HG02642 (cell line): ENCODE measurements around the gene PTPRM.

ENCODE experiments used
- ATAC-seq: cut with Tn5 transposase; IDR thresholded peaks from one replicate; pipeline ENCODE4 v1.9.1; 2021; ENCODE audit warnings: mild to moderate bottlenecking; ENCODE audit not compliant: unreplicated experiment, poor library complexity

PTPRM gene

DNA sequence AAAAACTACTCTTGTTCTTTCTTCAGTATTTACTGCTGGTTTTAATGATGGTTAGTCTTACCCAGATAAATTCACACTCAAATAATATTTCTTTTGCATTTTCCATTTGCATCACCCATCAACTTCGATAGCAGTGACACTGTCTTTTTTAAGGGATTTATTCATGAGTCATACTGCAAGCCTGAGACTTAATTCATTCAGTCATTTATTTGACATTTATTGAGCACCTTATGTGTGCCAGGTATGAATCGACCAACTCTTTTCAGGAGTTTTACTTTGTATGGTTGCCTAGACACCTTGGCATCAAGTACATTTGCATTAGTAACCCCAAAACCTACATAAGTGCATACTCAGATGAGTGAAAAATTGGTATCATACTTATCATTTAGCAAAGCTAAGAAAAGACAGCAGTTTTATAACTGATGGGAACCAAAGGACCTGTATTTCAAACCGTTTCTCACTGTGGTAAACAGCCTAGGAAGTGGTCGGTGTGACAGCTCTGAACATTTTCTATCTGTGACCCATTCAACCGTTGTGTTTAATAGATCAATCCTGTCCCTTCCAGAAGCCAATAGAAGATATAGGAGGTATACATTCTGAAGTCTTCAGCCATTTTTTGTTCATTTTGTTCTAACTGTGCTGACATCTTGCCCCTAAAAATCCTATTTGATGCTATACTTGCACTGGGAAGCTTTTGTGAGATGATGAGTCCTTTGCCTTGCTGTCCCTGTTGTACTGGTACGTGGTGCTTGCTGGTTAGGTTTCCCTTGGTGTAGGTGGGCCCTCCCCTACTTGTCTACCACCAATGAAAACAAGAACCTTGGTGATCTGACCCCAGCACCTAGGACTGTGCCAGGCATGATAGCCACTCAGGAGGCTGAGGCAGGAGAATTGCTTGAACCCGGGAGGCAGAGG lies 557.4 kb downstream of the PTPRM start:
- ATAC-seq: no peak

DNA sequence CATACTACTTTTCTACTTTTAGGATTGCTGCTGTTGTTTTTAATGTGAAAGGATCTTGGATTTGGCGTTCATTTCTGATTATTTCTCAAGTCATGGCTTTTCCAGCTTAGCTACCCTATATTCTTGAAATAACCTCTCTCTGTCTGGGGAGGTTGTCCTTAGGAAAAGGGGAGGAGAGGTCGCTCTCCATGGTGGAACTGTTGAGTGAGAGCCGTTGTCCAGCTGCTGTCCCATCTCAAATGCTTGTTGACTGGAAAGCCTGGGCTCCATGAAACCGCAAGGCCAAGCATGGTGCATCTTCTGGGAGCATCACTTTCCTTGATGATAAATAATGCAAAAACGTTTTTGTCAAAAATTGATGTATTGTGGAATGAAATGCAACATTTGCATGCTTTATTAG lies 563.0 kb downstream of the PTPRM start:
- no peak for ATAC-seq

DNA sequence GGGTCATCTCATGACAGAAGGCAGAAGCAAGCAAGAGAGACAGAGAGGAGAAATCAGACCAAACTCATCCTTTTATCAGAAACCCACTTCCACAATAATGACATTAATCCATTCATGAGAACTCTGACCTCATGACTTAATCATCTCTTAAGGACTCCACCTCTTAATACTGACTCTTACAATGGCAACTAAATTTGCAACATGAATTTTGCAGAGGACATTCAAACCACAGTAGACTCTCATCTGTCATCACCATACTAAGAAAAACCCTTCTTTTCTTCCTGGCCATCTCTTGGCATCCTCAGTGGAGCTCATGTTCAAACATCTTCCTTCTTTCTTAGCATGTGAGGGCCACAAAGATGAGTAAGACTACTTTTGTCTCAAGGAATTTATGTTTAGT lies 565.9 kb downstream of the PTPRM start:
- no peak for ATAC-seq

DNA sequence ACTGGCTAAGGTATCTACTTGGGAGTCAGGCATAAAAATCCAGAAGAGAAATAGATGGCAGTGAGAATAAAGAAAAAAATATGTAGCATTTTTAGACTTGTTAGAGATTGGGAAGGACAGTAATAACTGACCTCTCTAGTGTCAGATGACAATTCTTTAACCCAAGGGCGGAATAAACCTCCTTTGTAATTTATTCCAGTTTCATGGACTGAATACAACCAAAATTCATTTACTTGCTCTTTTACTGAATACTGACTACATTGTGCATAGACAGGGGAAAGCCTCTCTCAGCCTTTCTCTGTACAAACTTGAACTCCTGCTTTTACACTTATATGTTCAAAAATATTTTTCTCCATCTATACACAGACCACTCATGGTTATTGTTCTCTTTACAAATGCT lies 566.8 kb downstream of the PTPRM start:
- ATAC-seq: no peak

DNA sequence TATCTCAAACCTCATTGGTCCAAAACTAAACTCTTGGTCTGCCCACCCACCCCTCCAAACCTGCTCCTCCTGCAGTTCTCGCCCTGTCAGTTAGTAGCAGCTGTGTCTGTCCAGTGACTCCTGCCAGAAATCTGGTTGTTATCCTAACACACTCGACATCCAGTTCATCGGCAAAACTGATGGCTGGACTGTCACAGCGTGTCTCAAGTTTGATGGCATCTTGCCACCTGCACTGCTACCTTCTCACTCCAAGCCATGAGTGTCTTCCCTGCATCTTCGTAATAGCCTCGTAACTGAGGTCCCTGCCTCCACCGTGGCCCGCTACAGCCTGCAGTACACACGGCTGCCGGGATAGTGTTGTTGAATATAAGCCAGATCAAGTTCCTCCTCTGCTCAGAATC lies 572.0 kb downstream of the PTPRM start:
- no peak for ATAC-seq

DNA sequence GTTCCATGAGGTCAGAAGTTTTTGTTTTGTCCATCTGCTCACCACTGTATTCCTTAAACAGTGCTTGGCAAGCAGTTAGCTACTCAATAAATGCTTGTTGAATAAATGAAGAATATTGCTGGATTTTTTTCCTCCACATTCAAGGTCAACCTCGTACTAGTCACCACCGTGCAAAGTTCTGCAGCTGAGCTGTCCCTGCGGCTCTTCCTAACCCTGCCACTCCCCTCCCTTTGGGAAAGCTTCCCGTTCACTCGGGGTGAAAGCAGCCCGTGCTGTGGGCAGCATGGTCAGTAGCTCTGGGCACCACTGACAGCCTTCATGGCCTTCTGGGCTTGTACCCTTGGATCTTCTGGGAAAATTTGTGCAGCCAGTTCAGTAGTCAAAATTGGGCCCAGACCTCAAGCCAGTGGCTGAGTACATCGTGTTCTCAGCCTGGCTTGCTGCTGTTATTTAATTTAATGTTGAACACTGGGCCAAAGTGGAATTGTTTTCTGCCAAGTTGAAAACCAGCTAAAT lies 572.8 kb downstream of the PTPRM start:
- ATAC-seq: no peak

DNA sequence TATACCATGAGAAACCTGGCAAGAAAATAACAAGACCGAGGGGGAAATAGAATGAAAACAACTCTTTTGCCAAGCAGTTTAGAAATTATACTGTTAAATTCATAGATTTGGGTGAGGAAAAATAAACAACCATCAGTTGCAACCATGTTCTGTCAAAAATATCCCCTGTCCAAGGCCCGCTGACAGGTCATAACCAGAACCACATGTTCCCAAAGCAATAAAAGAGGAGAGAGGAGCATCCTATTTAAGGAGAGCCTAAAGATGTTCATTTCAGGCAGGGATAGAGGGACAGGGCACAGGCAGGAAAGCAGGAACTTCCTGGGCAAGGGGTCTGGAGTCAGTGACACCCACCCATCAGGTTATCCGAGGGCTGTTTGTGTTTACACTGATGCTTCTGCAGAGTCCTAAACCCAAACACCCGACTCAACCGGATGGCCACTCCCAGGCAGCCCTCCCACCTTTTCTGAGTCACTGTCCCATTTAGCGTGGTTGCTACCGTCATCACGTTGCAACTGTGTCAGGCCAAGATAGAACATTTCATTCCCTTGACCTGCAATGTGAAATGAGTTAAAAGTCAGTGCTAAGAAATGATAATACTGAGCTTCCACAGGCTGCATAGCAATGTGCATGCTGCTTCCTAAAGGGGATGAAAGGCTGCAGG lies 573.9 kb downstream of the PTPRM start:
- ATAC-seq: no peak

DNA sequence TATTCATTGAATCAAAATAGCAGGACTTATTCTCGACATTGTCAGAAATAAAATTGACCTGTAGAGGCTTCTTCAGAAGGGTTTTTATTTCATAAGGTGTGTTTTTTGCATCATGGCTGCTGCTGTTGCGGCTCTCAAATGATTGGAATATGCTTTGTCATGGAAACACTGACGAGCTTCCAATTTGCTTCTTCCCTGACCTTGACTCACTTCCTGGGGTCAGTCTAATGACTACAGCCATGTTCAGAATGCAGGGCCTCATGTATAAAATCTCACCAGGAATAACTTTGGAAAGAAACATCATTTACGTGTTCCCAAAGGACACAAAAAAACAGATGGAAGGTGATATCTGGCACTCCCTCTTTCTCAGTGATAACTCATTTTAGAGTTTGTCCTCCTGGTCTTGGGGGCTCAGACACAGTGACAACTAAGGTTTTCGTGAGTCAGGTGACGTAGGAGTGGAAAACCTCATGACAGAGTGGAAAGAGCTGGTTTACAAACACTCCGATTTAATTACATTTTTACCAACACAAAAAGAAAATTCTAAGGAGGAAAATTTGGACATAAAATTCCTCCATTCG lies 575.1 kb downstream of the PTPRM start:
- ATAC-seq: no peak

DNA sequence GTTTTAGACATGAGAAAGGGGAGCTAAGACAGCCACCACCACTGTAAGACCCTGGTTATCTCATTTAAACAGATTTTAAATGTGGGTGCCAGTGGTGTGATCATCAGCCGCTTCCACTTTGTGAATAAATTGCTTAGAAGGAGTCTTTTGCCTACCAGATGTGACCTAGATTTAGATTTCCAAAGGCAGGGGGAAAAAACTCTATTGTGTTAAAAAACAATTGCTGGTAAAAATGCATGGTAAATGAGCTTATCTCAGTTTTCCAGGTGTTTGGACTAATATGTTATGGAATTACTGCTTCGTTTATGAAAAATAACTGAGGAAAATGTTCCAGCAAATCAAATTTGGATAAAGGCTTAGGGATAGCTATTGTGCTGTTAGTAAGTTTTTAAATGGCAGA lies 575.8 kb downstream of the PTPRM start:
- no peak for ATAC-seq

DNA sequence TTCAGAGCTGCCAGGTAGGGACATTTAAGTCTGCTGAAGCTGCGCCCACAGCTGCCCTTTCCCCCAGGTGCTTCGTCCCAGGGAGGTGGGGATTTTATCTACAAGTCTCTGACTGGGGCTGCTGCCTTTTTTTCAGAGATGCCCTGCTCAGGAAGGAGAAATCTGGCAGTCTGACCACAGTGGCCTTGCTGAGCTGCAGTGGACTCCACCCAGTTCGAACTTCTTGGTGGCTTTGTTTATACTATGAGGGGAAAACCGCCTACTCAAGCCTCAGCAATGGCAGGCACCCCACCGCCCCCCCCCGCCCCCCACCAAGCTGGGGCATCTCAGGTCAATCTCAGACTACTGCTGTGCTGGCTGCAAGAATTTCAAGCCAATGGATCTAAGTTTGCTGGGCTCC lies 584.1 kb downstream of the PTPRM start:
- no peak for ATAC-seq

DNA sequence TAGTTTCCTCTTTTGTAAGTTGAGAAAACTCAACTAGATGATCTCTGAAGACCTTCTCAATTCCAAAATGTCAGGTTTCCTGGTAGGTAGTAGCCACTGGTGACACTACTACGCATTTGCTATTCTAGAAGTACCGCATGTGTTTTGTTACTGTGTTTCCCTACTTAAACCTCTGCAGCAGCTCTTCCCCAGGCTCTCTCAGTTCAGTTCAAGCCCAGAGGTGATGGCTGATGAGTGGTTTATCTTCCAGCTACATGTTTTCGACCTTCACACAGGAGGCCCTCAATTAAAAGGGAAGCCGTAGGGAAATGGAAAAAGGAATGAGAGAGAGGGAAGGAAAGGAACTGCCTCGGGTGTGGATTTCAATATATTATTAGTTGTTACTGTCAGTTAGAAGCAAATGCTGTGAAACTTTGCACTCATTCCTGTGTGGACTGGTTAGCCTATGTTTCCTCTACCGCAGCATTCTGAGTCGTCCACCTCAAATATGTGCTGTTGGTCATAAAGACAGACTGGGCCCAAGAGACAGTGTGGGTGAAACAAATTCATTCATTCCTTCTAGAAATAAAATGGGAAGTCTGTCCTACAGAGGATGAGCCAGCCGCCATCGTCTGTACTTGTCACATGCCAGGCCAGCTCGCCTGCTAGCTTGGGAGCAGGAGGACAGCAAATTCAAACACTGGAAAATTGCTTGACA lies 586.9 kb downstream of the PTPRM start:
- no peak for ATAC-seq

DNA sequence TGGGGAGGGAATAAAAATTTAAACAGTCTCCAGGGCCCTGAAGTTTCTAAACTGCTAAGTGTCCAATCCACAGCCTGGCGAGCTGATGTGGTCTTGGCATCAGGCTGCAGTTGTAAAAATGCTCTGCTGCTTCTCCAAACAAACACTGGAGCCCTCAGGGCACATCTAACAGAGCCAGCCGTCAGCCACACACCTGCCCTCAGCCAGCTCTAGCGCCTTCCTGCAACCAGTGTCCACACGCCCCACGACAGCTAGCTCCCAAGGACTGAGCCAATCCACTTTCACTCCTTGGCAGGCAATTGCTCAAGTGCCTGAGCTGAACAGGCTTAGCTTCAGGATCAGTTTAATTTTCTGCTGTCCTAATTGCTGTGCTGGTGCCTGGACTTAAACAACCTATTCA lies 595.7 kb downstream of the PTPRM start:
- ATAC-seq: no peak

DNA sequence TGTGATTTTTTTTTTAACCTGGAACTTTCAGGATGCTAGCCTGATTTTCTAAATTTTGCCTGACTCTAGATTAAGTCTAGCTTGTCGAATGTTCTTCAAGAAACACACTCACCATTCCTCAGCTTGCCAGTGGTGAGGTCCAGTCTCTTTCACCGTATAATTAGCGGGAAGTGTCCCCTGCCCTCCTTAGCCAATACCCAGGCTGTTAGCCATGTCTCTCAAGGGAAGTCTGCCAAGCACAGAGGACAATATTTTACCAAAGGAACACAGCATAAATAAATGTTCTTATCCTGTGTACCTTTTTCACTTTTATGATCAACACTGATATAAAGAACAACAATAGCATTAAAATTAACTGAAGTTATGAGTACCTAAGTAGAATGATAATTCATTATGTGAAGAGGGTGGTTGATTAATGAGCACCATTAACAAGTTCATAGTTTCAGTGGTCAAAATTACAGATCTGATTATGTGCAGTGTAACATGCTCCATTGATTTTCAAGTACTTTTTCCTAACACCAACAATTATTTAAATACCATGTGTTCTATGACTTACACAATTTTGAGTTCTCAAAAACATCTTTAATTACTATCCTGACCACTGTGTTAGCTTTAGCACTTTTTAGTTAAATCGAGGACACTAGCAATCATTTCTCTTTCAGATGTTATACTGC lies 596.3 kb downstream of the PTPRM start:
- ATAC-seq: no peak

DNA sequence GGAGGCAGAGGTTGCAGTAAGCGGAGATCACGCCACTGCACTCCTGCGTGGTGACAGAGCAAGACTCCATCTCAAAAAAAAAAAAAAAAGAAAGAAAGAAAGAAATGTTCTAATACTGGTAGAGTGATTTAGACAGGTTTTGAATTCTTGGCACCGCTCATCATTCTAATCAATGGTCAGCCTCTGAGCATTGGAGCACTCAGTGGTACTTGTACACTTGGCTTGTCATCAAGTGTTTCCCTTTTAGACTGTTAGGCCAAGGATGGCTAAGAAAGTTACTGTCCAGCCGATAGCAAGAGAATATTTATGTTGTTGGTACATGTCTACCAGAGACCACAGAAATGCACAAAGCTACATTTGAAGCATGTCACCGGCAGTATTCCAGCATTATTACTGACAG lies 598.0 kb downstream of the PTPRM start:
- ATAC-seq: no peak

DNA sequence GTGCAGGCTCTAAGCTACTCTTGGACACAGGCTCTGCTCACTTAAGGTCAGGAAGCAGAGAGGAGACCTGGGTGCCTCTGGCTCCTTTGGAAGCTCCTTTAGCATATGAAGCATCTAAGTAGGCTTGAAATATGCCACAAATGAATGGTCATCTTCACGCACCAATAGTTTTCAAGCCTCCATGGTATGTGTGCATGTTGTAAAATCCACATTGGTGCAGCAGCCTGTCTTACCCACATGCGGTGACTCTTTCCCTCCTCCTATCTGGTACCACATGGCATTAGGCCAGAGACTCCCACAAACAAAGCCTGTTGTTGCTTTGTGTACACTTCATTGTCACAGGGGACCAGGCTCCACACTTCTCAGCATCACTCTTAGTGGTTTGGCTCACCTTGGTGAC lies 599.9 kb downstream of the PTPRM start:
- ATAC-seq: no peak

DNA sequence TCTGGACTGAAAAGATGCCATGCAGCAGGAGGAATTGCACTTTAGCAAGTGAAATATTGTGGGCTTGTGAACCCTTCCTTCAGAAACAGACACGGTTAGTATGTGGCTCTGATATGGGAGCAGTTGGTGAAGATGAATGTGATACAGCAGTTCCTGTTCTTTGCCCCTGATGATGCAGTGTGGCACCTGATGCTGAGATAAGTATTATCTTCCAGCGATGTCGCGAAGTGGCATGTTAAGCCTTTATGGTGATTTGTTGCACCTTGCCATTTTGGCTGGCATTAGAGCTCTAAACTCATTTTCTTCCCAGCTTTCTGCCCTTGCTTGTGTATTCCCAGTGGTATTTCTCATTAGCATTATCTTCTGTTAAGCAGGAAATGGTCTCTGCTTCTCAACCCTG lies 600.6 kb downstream of the PTPRM start:
- no peak for ATAC-seq

DNA sequence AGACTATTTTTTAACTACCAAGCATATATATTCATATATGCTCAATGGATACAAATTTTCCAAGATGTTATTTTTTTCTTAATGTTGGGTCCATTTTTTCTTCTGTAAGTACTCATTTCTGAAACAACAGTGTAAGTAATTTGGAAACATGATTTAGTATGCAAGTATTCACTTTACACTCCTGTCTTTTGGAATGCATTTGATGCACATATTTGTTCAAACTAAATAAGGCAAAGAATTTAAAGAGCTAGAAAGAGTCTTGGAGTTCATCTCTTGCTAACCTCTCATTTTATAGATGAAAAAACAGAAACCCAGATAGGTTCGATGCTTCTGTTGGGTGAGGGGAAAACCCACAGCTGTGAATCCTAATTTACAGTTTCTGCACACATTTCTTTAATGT lies 602.6 kb downstream of the PTPRM start:
- no peak for ATAC-seq

DNA sequence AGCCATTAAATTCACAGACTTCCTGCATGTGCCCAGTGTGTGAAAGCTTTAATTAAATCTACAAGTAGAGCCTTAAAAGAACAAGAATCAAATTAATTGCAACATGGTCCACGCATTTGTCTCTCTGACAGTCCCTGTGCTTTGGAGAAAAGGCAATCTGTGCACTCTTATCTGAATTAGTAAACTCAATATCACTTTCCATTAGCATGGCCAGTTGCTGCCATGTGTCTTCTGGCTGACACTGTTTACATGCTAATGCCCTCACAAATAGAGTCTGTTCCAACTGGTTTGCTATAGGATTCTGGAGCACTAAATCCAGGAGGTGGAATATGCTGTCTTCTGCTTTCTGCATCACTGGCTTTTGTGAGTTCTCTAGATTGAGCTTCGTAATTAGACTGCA lies 607.7 kb downstream of the PTPRM start:
- no peak for ATAC-seq

DNA sequence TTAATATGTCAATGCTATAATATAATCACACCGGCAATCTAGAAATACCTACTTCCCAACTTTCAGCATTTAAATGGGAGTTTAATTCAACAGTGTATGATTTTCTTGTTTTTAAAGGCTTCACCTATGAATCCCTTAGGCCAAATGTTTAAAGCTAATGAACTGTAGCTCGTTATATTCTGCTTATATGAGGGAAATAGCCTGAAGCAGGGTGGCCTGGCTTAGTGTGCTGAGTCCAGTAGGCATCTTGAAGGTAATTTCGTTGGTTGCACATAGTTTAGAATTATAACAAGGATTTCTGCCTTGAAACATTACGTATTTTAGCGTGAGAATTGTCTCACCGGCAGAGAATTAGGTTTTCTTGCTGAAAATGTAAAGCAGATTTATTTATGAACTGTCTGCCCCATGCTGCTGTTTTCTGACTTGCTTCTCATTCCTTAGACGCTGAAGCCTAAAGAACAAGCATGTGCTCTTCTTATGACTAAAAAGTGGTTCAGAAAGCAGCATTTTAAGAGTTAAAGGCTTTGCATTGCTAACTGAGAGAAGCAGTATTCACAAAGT lies 608.5 kb downstream of the PTPRM start:
- ATAC-seq: no peak

DNA sequence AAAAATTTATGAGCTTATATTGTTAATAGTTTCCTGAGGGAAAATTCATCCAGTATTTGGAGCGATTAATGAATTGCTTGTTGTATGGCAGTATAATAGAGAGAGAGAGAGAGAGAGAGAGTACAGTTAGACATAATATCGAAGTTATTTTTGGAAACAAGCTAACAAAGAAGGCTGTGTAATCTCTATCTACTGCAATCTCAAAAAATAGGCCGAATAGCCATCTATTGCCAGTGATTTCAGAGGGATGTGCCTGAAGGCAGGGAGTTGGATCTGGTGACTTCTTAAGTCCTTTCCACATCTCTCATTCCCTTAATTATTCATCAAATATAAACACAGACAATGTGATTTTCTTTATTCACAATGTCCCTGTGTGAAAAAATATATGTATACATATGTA lies 609.0 kb downstream of the PTPRM start:
- ATAC-seq: no peak
